Muscle of leg (tissue), 11 donors: Measurements from ENCODE around the gene PHB1. TPM values are rescaled to one million over a fixed set of nuclear protein-coding genes. Genes with fewer than 3 reads are reported as not detected.

Experiments used
- DNase-seq: peaks from one replicate; pipeline ENCODE4 v3.0.0; 2013
- H3K27ac ChIP-seq: one replicate; pipeline ENCODE4 v1.5.1; 2013; ENCODE audit warnings: mild to moderate bottlenecking, low read length, control low read depth
- H3K27me3 ChIP-seq: one replicate; pipeline ENCODE4 v1.6.1; 2013; ENCODE audit warnings: low read length; ENCODE audit not compliant: control insufficient read depth, insufficient read depth
- H3K36me3 ChIP-seq: one replicate; pipeline ENCODE4 v1.6.1; 2013; ENCODE audit warnings: low read length; ENCODE audit not compliant: control insufficient read depth, insufficient read depth
- H3K4me1 ChIP-seq: one replicate; pipeline ENCODE4 v1.6.1; 2013; ENCODE audit warnings: low read length; ENCODE audit not compliant: control insufficient read depth, insufficient read depth
- H3K4me3 ChIP-seq: one replicate; pipeline ENCODE4 v1.5.1; 2013; ENCODE audit warnings: low read length, control low read depth
- H3K9me3 ChIP-seq: replicated peaks from 2 replicates; pipeline ENCODE4 v1.6.1; 2013; ENCODE audit warnings: low read depth, low read length; ENCODE audit not compliant: control insufficient read depth
- WGBS: methylation state at CpG from one replicate; pipeline ENCODE4 v1.1.5; 2013; ENCODE audit warnings: missing lambda C conversion rate; ENCODE audit not compliant: insufficient coverage; 5-methylcytosine and 5-hydroxymethylcytosine counted together
- polyA plus RNA-seq, 8 donors: library from polyadenylated mRNA; unstranded; fragments of 120-200 nt; gene quantifications; one replicate each; pipeline versions ENCODE4 v1.2.1 to v1.2.3, GENCODE V29; 2013; ENCODE audit warnings: inconsistent platforms in 1 of 8, low replicate concordance in 1 of 8; ENCODE audit not compliant: insufficient read length in 8 of 8, insufficient read depth in 1 of 8
- total RNA-seq: library from RNA; stranded (reverse); fragments of 120-200 nt; gene quantifications from one replicate; pipeline ENCODE4 v1.2.4, GENCODE V29; 2013

PHB1 gene
- total and polyA plus RNA-seq, 9 donors: 111 to 178 (median 150) TPM

DNA sequence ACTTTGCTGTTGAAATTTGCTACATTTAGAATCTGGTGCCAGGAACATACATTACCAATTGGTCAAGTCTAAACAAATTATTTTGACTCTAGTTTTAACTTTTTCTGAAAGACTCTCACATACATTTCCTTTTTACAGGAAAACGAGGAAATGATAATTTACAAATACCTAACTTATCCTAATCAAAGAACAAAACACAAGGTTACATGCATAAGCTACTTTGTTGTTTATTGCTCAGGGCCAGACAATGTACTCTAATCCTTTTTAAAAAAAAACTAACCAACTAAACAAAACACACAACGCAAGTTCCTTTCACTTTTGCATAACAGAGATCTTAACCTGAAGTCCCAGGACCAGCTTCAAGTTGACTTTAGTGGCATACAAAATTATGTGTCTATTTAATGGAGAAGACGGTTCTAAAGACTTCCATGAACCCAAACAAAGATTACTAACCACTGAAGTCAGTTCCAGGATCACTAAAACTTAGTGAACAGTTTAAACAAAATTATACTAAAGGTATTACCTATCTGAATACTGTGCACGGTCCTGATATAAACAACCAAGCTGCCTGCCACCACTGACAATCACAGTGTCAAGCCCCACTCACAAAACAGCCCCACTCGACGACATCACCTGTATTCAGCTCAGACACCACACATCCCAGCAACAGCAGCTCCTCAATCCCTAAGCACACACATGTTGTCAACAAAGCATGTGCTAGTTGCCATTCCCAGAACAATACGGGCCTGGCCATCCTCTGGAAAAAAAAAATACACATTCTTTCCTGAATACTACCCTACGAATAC lies 54.5 kb downstream of the PHB1 start:
- Histone ChIP-seq H3K27me3 (no peaks in the 10 kb centered on the region), H3K9me3 (no peaks in the 10 kb centered on the region), H3K4me3 (peak overlapping the region; percentile 69), H3K36me3 (no peaks in the 10 kb centered on the region), H3K27ac (no peak overlapping the region), H3K4me1 (peaks cover 15% of the 10 kb centered on the region)
- no peak for DNase-seq
- 24% methylated on average over 4 of the region's 8 CpGs for WGBS

GRCh38 chr17:49358641-49359247 lies 55.9 kb downstream of the PHB1 start:
- peaks cover 15% of the 10 kb centered on the region for H3K4me1 ChIP-seq
- H3K36me3 ChIP-seq: no peaks in the 10 kb centered on the region
- no peaks in the 10 kb centered on the region for H3K9me3 ChIP-seq
- no peaks in the 10 kb centered on the region for H3K27me3 ChIP-seq
- H3K4me3 ChIP-seq: no peak overlapping the region
- H3K27ac ChIP-seq: no peak overlapping the region
- peak; percentile 58 for DNase-seq
- no CpG with 5 or more reads among the region's 4 CpGs for WGBS

DNA sequence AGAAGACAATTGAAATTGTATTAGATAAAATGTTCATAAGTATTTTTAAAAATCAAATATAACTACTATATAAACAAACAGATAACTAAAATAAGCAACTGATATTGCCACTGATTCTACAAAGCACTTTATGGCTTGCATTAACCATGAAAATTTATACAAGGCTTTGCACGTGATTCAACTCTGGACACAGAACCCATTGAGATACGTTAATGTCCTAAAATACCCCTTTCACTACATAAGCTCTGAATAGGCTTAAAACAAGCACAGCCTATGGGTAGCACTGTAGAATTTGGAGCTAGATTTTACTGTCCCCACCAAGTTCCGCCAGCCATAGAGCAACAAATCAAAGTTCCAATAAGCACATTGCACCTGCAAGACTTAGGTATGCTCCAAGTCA lies 57.2 kb downstream of the PHB1 start:
- Histone ChIP-seq H3K4me1 (peaks cover 13% of the 10 kb centered on the region), H3K4me3 (no peak overlapping the region), H3K36me3 (no peaks in the 10 kb centered on the region), H3K27me3 (no peaks in the 10 kb centered on the region), H3K9me3 (no peaks in the 10 kb centered on the region), H3K27ac (no peak overlapping the region)
- no peak for DNase-seq
- WGBS: no CpG with 5 or more reads among the region's 3 CpGs

- no peaks in the 10 kb centered on the region for H3K36me3 ChIP-seq
- no peak for DNase-seq
- no peak overlapping the region for H3K4me3 ChIP-seq
- no peaks in the 10 kb centered on the region for H3K9me3 ChIP-seq
- no peaks in the 10 kb centered on the region for H3K27me3 ChIP-seq
- H3K27ac ChIP-seq: no peak overlapping the region
- no CpG with 5 or more reads among the region's 5 CpGs for WGBS
- peaks cover 11% of the 10 kb centered on the region for H3K4me1 ChIP-seq
These were observed 58.4 kb downstream of the PHB1 start for GRCh38 chr17:49356320-49356719.

Other genes with a start within 250 kb of the PHB1 start
- 0.89 TPM for gene GNGT2, start 204.3 kb downstream of the PHB1 start, total RNA-seq
- 1 to 10 TPM in 5 of 8 donors, under 1 TPM in 3; 0.57 to 1.7 (median 1.2) TPM for gene GNGT2, start 204.3 kb downstream of the PHB1 start, polyA plus RNA-seq
- 3.1 TPM for gene ABI3, start 204.2 kb downstream of the PHB1 start, total RNA-seq
- 1 to 10 TPM; 3.8 to 5.9 (median 4.8) TPM for gene ABI3, start 204.2 kb downstream of the PHB1 start, polyA plus RNA-seq
- 7.5 TPM for gene PHOSPHO1, start 184.1 kb downstream of the PHB1 start, total RNA-seq
- 10 to 100 TPM in 7 of 8 donors, 1 to 10 TPM in 1; 6.4 to 22.3 (median 12.7) TPM for gene PHOSPHO1, start 184.1 kb downstream of the PHB1 start, polyA plus RNA-seq
- 34.7 TPM for gene ZNF652, start 52.6 kb downstream of the PHB1 start, total RNA-seq
- 10 to 100 TPM; 12.6 to 19.6 (median 16.8) TPM for gene ZNF652, start 52.6 kb downstream of the PHB1 start, polyA plus RNA-seq
- gene NGFR, start 80.4 kb upstream of the PHB1 start, total RNA-seq: 37.8 TPM
- 100 to 1,000 TPM in 1 of 8 donors, 10 to 100 TPM in 7; 34.7 to 115 (median 64.6) TPM for gene NGFR, start 80.4 kb upstream of the PHB1 start, polyA plus RNA-seq
- gene NXPH3, start 161.0 kb upstream of the PHB1 start, total RNA-seq: 1.5 TPM
- 1 to 10 TPM; 1.1 to 2.5 (median 1.5) TPM for gene NXPH3, start 161.0 kb upstream of the PHB1 start, polyA plus RNA-seq